NCI-H2227 (cell line): ENCODE results near the gene BTBD7.

Experiments
- DNase-seq: peaks from one replicate; lab custom pipeline; 2025; ENCODE audit not compliant: unreplicated experiment; lab: John Stamatoyannopoulos, UW

BTBD7 gene

DNA sequence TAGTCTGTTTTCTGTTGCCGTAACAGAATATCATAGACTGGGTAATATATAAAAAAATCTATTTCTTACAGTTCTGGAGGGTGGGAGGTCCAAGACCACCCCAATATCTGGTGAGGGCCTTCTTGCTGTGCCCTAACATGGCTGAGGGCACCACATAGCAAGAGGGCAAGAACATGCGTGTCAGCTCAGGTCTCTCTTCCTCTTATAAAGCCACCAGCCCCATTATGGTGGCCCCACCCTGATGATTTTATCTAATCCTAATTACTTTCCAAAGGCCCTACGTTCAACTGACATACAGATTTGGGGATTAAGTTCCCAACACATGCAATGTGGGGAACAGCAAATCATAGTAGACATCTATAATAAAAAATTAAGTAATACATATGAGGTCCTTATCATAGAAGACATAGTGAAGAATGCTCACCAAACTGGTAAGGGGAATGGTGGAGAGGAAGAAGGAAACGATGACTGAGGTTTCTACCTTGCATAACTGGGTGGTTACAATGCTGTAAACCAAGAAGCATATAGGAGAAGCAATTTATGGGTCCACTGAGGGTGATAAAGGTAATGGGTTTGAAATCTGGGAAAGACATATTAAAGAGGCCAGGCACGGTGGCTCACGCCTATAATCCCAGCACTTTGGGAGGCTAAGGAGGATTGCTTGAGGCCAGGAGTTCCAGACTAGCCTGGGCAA is 27.0 kb downstream of the BTBD7 start:
- no peak for DNase-seq

DNA sequence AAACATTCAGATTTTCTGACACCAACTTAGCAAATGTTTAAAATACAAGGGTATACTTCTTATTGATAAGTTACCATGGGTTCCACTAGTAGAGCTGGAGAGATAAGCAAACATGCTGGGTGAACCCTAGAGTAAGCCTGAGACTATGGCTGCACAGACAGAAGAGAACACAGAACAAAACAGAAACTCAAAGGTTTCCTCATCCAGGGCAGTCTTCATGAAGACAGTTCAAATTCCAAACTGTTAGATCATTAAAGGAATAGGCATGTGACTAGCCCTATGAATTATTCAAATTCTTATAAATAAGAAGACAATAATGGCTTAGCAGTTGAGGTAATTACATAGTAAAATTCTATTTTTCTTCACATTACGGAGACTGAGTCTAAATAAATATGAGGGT is 28.1 kb downstream of the BTBD7 start:
- no peak for DNase-seq

DNA sequence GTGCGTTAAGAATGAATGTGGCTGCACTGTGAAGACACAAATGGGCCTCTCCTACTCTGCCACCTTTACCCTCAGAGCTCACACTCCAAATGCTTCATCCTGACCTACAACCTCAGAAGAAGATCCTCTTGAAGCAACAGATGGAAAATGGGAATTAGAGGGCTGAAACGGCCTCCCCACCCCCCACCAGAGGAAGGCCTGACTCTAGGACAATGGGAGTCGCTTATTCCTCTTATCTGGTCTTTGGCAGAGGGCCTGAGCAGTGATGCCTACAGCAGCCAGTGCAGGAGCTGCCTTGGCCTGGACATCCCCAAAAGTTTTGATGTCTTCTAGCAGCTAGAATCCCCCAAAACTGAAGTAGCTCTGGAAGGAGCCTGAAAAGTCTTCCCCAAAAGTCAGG is 29.2 kb downstream of the BTBD7 start:
- DNase-seq: no peak

DNA sequence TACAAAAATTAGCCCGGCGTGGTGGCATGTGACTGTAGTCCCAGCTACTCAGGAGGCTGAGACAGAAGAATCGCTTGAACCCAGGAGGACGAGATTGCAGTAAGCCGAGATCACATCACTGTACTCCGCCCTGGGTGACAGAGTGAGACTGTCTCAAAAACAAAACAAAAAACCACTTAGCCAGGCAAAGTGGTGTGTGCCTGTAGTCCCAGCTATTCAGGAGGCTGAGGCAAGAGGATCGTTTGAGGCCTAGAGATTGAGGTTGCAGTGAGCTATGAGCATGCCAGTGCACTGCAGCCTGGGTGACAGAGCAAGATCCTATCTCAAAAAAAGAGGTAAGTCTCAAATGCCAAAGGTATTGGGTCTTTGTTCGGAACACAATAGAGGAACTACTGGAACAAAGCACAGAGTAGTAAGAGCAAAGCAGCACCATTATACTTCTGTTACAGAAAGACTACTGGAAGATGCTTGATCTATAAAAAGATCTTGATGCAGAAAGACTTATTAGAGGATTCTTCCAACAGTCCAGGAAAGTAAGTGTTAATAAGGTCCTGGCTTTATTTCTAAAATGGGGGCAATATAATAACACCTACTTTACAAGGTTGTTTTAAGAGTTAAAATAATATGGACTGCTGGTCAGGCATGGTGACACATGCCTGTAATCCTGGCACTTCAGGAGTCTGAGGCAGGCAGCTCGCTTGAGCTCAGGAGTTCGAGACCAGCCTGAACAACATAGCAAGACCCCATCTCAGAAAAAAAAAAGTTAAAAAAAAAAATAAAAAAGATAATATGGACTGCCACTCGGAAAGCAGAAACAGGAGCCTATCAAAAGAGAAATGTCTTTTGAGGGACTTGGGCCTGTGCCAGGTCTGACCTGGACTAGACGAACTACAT is 29.9 kb downstream of the BTBD7 start:
- DNase-seq: no peak

DNA sequence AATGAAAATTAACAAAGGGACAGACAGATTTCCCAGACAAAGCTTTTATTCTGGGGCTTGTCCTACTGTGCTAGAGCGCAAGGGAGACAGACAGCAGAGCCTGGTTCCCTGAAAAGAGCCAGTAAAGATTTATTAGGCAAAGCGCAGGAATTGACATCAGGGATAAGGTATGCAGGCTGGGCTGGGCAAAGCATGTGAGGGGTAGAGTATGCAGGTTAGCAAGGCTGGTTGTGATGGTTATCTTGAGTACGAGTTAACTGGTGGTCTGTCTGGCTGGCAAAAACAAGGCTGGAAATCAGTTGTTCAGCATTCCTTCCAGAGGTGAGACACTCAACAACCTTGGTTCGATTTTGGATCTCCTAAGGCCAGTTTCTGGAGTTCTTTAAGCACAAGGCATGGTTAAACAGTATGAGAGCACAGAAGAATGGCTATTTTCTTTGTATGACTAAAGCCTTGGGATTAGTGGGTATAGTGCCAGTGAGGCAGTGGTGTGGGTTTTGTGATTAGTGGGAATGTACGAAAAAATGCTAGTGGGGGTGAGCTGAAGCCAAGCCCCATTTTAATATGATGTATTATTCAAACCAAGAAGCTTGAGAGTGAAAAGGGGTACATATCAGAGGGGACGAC is 30.9 kb downstream of the BTBD7 start:
- DNase-seq: no peak

DNA sequence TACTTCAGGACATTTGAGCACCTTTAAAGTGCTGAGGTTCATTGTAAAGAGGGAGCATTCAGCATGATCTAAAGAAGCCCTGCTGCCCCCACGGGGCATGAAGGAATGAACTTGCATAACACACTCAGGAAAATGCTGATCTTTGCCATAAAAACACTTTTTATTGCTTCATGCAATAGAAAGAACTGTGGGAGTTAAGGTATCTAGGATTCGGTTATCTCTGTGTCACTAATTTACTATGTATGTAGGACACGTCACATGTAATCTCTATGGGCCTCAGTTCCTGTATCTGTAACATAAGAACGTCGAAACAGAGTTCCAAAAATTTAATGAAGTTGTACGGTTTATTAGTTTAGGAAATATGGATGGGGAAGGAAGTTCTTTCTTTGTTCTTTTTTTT is 33.0 kb downstream of the BTBD7 start:
- DNase-seq: no peak

DNA sequence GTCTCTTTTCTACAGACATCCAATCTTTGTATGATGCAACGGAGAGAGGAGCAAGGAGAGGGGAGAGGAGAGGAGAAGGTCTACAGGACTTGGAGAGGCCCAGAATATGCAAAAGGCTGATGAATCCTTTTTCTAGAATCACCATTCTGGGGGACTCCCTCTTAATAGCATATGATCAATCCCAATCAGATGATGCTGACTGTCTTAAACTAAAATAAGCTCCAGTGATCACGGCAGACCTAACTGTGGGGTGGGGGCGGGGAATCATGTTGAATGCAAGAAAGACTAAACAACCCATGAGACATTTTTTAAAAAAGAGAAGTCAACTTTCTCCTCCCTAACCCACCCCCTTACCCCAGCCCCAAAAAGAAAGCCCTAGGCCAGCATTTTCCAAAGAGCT is 33.4 kb downstream of the BTBD7 start:
- DNase-seq: no peak

DNA sequence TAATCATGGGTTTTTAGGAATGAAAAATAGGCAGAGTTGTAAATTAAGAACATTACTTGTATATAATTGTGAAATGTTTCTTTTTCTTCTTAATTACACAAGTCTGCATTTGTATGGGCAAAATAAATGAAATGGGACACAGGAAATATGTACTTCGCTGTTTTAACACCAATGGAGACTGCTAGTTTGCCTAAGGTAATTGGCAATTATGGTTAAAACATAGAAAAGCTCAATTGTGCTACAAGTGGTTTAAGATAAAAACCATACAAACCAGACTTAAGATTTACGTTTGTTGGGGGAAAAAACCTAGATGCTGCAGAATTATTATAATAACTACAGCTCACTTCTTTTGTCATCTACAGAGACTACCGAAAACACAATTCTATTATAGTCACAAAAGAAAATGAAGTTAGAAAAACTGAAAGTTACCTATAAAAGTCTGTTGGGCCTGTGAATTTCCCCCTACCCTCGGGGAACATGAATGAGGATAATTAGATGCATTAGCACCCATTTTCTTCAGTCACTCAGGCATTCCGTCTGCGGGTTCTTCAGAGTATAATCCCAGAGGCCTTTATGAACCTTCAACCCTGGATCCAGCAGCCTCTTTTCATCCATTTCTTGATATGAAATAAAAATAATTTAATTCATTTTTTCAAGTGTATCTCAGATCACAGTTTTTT is 37.2 kb downstream of the BTBD7 start:
- no peak for DNase-seq

DNA sequence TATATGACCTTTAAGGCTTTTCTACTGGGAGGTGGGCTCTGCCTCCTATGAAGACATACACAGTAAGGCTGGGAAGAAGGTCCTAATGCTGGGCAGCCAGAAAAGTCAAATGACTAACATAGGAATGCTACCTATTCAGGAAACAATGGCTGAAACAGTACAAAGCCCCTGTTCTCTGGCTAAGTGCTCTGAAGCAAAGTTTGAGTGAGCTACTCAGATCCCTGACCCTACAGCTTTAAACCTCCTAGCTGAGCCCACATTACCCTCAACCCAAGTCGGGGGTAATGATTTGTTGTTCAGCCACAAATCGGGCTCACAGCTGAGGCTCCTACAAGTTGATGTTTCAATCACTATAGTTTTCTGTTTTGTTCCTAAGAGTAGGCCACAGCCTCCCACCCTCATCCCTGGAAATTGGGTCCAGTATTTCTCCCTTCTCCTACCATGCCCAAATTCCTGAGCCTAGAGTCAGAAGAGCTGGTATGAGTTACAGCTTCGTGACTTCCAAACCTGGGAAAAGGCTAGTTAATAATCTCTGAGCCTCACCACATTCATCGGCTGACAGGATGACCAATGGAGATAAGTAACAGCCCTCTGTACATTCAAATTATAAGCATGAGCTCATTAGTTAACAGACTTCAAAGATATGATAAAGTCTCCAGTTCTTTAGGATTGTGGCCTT is 46.5 kb downstream of the BTBD7 start:
- DNase-seq: no peak

DNA sequence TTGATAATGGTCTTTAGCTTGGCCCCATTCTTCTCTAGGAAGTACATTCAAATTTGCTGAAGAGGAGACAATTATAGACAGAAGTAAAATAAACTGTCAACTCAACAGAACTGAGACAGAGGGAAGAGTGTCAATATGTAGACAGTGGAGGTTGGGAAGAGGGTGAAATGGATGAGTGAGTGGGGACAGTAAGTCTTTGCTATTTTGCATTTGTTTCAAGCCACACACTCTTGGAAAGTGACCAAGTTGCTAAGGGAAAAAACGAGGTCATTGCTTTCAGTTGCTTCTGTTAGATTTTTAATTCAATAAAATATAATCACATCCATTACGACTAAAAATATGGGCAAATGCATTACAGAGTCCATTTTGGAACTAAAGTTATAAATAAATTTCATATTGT is 47.8 kb downstream of the BTBD7 start:
- DNase-seq: no peak

DNA sequence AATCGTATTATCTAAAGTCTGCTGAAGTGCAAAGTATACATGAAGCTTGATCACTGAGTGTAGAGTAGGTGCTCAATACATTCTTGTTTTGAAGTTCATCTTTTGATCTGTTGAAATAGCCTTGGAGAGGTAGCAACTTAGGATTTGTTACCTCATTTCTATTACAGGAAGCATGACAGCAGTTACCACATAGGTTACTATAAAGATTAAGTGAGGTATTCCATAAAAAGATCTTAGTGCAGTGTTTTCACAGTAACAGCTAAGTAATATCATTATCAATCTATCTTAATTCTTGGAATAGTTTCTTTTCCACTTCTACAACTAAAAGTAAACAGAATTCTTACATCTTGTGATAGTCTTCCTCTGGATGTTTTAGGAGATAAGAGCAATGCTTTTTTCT is 50.9 kb downstream of the BTBD7 start:
- DNase-seq: no peak

DNA sequence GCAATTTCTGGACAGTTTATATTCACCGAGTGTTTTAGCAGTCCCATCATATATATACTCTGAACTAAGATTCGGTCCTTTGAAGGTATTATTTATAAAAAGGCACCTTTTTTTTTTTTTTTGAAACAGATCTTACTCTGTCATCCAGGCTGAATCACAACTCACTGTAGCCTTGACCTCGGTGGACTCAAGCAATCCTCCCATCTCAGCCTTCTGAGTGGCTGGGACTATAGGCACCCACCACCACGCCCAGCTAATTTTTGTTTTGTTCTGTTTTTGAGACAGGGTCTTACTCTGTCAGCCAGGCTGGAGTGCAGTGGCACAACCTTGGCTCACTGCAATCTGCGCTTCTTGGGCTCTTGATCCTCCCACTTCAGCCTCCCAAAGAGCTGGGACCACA is 52.1 kb downstream of the BTBD7 start:
- DNase-seq: no peak

DNA sequence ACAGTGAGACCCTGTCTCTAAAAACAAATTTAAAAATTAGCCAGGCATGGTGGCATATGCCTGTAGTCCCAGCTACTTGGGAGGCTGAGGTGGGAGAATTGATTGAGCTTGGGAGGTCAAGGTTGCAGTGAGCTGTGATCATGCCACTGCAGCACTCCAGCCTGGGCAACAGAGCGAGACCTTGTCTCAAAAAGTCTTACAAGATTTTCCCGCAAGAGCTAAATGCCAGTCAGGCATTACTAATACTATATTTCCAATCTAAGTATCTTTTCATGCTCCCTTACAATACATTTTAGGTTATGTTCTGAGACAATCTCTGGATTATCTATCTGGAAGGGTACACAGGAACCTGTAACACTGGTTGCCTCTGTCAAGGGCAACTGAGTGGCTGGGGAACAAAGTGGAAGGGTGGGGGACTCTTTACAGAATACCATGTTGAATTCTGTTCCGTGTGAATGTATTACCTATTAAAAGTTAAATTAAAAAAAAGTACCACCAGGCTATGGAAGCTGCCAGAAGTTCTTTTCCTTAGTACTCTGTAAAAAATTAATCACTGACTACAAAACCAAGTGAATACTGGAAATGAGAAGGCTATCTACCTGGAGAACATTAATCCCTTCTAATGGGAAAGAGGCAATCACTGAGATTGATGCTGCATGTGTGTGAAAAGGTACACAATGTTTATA is 56.7 kb downstream of the BTBD7 start:
- no peak for DNase-seq

DNA sequence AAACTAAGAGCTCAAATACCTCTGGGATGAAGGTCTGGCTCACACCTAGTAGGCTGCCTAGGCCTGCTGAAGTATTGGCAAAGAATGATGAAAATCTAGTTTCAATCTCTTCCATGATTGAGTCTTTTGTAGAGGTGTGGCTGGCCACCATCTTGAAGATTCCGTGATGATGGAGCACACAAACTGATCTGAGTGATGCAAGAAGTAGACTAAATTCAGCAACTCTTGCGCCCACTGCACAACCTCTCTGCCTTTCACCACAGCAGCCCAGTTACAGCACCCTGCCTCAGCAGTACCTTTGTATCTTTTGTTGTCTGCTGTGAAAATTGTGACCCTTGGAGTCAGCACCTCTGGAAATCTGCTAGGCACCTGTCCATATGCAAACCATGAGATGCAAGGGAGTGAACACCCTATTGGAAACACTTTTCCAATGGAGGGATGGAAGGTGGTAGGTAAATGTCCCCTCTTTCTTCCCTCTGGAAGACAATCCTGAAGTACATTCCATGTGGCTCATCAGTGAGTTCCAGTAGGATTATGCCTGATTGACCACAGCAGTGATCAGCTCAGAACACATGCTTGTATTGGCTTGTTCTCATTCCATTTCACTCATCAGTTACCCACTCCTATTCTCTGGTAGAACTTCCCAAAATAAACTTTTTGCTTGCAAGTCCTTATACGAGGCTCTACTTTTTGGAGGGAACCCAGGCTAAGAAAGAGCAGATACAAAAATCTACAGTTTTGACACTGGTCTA is 58.6 kb downstream of the BTBD7 start:
- DNase-seq: no peak

DNA sequence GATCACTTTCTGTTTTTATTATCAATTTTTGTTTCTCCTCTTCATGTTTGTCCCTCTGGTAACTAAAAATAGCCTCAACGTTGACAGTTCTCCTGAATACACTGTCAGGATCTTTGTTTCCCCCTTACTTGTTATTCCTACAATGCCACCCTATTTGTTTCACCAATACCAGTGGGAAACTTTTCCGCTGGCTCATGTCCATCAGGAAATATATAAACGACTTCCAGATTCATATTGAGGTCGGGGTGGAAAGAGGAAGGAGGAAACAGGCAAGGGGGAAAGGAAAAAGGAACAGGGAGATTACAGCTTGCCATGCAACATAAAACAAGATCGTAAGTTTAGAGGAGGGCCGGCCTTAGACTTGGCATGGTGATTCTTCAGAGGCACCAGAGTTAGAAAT is 61.7 kb downstream of the BTBD7 start:
- no peak for DNase-seq

DNA sequence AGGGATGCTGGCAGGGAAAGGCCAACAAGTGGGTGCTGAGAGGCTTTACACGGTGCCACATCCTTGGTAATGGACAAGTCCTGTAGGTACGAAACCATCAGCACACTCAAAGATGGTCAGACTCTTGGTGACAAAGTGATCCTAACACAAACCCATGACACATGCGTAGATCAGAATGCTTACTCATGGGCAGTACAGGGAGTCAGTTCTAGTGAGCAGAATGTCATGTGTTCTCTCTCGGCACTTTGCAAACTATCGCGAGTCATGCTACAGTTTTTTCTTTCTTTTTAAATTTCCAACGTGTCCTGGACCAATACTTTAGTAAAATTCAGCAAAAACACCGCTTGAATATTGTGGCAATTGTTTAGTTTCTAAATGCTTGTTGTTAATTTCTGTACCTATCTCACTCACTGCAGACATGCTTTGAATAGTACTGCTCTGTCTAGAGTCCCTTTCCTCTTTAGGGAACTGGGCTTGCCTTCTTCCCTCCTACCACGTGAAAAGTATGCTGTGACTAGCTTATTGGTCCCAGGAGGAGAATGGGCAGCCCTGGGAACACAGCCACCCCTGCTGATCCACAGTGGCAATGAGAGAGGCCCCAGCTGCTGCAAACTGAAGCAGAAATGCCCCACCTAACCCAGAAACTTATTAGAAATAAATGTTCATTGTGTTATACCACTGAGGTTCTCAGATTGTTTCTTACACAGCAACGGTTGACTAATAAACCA is 63.3 kb downstream of the BTBD7 start:
- no peak for DNase-seq

DNA sequence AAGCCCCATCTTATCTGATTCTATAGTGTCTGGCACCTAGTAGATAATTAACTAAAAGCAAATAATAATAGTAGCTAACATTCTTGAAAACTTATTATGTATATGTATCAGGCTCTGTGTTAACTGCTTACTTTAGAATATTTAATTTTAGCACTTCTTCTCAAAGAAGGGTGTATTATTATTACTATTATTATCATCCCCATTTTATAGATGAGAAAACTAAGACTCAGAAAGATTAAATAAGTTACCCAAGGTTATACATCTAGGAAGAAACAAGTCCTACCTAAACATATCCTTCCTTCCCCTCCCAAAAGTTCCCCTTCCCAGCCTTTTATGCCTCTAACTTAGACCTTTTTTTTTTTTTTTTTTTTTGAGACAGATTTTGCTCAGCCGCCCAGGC is 64.4 kb downstream of the BTBD7 start:
- no peak for DNase-seq

DNA sequence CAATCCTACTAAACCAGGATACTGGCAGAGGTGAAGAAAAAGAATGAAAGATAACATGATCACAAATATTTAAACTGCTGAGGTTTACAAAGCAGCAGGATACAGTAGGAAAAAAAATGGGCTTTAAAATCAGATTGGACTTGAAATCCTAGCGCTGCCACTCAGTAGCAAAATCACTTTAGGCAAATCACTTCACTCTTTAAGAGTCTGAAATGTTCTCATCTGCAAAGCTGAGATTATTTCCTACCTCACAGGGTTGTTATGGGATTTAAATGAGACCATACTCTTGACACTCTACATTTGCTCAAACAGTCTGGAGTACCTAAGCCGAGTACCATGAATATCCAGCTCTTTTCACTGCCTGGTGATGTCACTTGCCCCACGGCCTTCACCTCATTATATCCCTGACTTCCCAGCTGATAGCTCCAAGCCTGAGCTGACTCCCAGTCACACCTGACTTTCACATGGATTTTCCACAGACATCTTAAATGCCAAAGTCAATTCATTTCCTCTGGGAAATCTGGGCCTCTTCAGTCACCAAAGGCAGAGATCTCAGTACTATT is 65.6 kb downstream of the BTBD7 start:
- no peak for DNase-seq

DNA sequence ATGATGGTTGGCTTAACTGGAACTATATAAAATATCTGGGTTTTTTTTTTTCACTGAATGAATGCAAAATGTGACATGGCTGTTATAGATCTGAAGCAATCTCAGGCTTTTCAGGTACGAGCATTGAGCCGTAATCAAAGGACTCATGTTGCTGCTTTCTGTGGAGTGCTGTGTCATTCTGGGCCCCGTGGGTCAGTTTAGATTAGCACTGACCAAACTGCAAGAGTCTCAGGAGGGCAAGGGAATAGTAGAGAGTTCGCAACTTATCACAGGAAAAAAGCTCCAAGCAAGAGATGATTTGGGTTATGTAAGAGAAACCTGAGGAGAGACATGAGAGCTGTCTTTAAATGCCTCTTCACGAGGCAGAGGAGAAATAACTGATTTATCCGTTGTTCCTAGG is 66.7 kb downstream of the BTBD7 start:
- no peak for DNase-seq
